ENCODE data around the gene FAM13C. TPM values are rescaled to one million over a fixed set of nuclear protein-coding genes. Genes with fewer than 3 reads are reported as not detected.
"Not testable (repeated sequence)": the region's sequence is repeated elsewhere in the genome, so short reads cannot be mapped to it uniquely, and the experiment has no call there.

FAM13C gene
- total RNA-seq, 1 donor from 2014 or later = 12.8 TPM

GRCh38 chr10:59225211-59225610 is 137.1 kb downstream of the FAM13C start:
- no peak overlapping the region for H3K4me3 ChIP-seq
- no peaks in the 10 kb centered on the region for H3K9me3 ChIP-seq
- no peak overlapping the region for H3K27ac ChIP-seq
- TF ChIP-seq POLR2A (IDR thresholded peaks at IDR 0.05) (no peak), POLR2AphosphoS5 (IDR thresholded peaks at IDR 0.05; ENCODE audit: insufficient read depth in 1 of 2, low read depth in 1 of 2) (no peak), CTCF (IDR thresholded peaks at IDR 0.05) (no peak)
- H3K4me1 ChIP-seq = no peaks in the 10 kb centered on the region
- intact Hi-C loops (cut with DNase I) = no loop called here
- no peaks in the 10 kb centered on the region for H3K36me3 ChIP-seq
- DNase-seq (ENCODE audit: extremely low spot score in 2 of 2) = no peak
- H3K27me3 ChIP-seq = no peaks in the 10 kb centered on the region

- intact Hi-C loops (cut with DNase I); H3K27ac ChIP-seq; H3K4me3 ChIP-seq; H3K36me3 ChIP-seq; H3K27me3 ChIP-seq; H3K9me3 ChIP-seq; H3K4me1 ChIP-seq; DNase-seq (ENCODE audit: extremely low spot score in 2 of 2): not testable (repeated sequence)
These were observed 138.8 kb downstream of the FAM13C start for GRCh38 chr10:59223597-59223996.

GRCh38 chr10:59222788-59223187 is 139.6 kb downstream of the FAM13C start:
- no peaks in the 10 kb centered on the region for H3K27me3 ChIP-seq
- no peaks in the 10 kb centered on the region for H3K9me3 ChIP-seq
- DNase-seq (ENCODE audit: extremely low spot score in 2 of 2) = no peak
- H3K4me1 ChIP-seq = no peaks in the 10 kb centered on the region
- no peaks in the 10 kb centered on the region for H3K36me3 ChIP-seq
- TF ChIP-seq POLR2A (IDR thresholded peaks at IDR 0.05) (no peak), CTCF (IDR thresholded peaks at IDR 0.05) (no peak)
- no peak overlapping the region for H3K4me3 ChIP-seq
- no peak overlapping the region for H3K27ac ChIP-seq
- intact Hi-C loops (cut with DNase I) = no loop called here

- H3K36me3 ChIP-seq = no peaks in the 10 kb centered on the region
- no peaks in the 10 kb centered on the region for H3K9me3 ChIP-seq
- TF ChIP-seq POLR2A (IDR thresholded peaks at IDR 0.05) (no peak), CTCF (IDR thresholded peaks at IDR 0.05) (no peak), POLR2AphosphoS5 (IDR thresholded peaks at IDR 0.05; ENCODE audit: insufficient read depth in 1 of 2, low read depth in 1 of 2) (no peak)
- H3K27me3 ChIP-seq = no peaks in the 10 kb centered on the region
- DNase-seq (ENCODE audit: extremely low spot score in 2 of 2) = no peak
- H3K4me1 ChIP-seq = no peaks in the 10 kb centered on the region
- H3K4me3 ChIP-seq = no peak overlapping the region
- intact Hi-C loops (cut with DNase I) = no loop called here
- no peak overlapping the region for H3K27ac ChIP-seq
These were observed 146.0 kb downstream of the FAM13C start for GRCh38 chr10:59216178-59216869.

- Histone ChIP-seq H3K27ac (no peak overlapping the region), H3K4me1 (no peaks in the 10 kb centered on the region), H3K27me3 (no peaks in the 10 kb centered on the region), H3K36me3 (no peaks in the 10 kb centered on the region), H3K9me3 (no peaks in the 10 kb centered on the region), H3K4me3 (no peak overlapping the region)
- no peak for DNase-seq (ENCODE audit: extremely low spot score in 2 of 2)
- intact Hi-C loops (cut with DNase I) = no loop called here
- TF ChIP-seq CTCF (IDR thresholded peaks at IDR 0.05) = no peak
- TF ChIP-seq POLR2AphosphoS5 (IDR thresholded peaks at IDR 0.05; ENCODE audit: insufficient read depth in 1 of 2, low read depth in 1 of 2) = no peak
- no peak for TF ChIP-seq POLR2A (IDR thresholded peaks at IDR 0.05)
These were observed 148.2 kb downstream of the FAM13C start for GRCh38 chr10:59214160-59214559.

Measured in vagina (tissue), 2 donors.